ENCODE results near the gene CRHR2. TPM values are rescaled to one million over a fixed set of nuclear protein-coding genes. Genes with fewer than 3 reads are reported as not detected.

CRHR2 gene
- polyA plus RNA-seq, 1 of the 3 experiments (the other 2 are of a cell fraction) = not detected

DNA sequence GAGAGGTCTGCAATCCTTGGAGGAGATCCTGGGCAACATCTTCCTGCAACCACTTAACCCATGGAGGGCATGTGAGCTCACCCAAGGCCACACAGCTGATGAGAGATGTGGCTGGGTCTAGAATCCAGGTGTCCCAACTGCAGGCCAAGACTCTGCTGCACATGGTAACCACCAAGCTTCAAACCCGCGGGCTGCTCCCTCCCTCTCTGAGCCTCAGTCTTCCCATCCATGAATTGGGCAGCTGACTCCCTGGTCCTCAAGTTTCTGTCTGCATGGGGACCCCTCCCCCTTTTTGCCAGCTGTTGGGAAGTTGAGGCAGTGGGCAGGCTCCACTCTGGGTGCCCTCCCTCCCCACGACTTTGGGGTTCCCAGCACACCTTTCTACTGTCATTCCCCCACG, 48.7 kb upstream of the CRHR2 start:
- 56% methylated on average over 4 of the region's 4 CpGs for WGBS (ENCODE audit: low lambda C conversion rate)
- TF ChIP-seq PBX3 (IDR thresholded peaks at IDR 0.05) (no peak), ZBTB33 (IDR thresholded peaks at IDR 0.05; ENCODE audit: borderline replicate concordance, low read depth) (no peak), YY1 (IDR thresholded peaks at IDR 0.05; ENCODE audit: low read depth) (no peak), IRF3 (IDR thresholded peaks at IDR 0.05; ENCODE audit: low read depth, low read length) (no peak), JUND (IDR thresholded peaks at IDR 0.05) (no peak), ELF1 (IDR thresholded peaks at IDR 0.05) (no peak), SIN3A (IDR thresholded peaks at IDR 0.05; ENCODE audit: borderline replicate concordance, low read depth, low read length) (no peak), NFIC (IDR thresholded peaks at IDR 0.05; ENCODE audit: borderline replicate concordance) (no peak), POLR2AphosphoS5 (IDR thresholded peaks at IDR 0.05; ENCODE audit: low read depth, low read length) (no peak)
- TF ChIP-seq, protein P1, sequence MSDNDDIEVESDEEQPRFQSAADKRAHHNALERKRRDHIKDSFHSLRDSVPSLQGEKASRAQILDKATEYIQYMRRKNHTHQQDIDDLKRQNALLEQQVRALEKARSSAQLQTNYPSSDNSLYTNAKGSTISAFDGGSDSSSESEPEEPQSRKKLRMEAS (IDR thresholded peaks at IDR 0.05; ENCODE audit: low read depth) = no peak
- no peaks in the 10 kb centered on the region for H3K9me2 ChIP-seq
- H3K4me3 ChIP-seq (ENCODE audit: low read depth in 2 of 2, low read length in 1 of 2) = no peak overlapping the region
- no peaks in the 10 kb centered on the region for H3K79me2 ChIP-seq (ENCODE audit: insufficient read depth)
- no peaks in the 10 kb centered on the region for H4K20me1 ChIP-seq (ENCODE audit: insufficient read depth)
- no peak for DNase-seq
- peaks cover 0 to 5% of the 10 kb centered on the region in 2 experiments; a peak in 1 of 4 replicates for H3K4me1 ChIP-seq (ENCODE audit: control insufficient read depth in 1 of 2, insufficient read depth in 2 of 2, low read depth in 1 of 2, low read length in 1 of 2)
- H2AFZ ChIP-seq (ENCODE audit: low read depth) = no peak overlapping the region
- ChIA-PET CTCF (interaction anchor here (0.8 to 3.8 kb wide), 6 partner anchors 10 to 403 kb away, joined by 3 to 47 read pairs (median 4); partner anchors contain the start of gene CRHR2), POLR2A (no interaction called here)
- H3K4me2 ChIP-seq = no peak overlapping the region
- H3K27me3 ChIP-seq (ENCODE audit: insufficient read depth) = peaks cover 49% of the 10 kb centered on the region
- H3K27ac ChIP-seq (ENCODE audit: low read depth in 2 of 2, low read length in 1 of 2) = no peak overlapping the region
- no peaks in the 10 kb centered on the region for H3K9me3 ChIP-seq
- H3F3A ChIP-seq (replicated peaks; ENCODE audit: insufficient read depth) = no peaks in the 10 kb centered on the region
- no peaks in the 10 kb centered on the region for H3K36me3 ChIP-seq (replicated peaks in 1 of 2; ENCODE audit: control insufficient read depth in 1 of 2, insufficient read depth in 2 of 2, low read length in 1 of 2)
- H3K9ac ChIP-seq = no peak overlapping the region

DNA sequence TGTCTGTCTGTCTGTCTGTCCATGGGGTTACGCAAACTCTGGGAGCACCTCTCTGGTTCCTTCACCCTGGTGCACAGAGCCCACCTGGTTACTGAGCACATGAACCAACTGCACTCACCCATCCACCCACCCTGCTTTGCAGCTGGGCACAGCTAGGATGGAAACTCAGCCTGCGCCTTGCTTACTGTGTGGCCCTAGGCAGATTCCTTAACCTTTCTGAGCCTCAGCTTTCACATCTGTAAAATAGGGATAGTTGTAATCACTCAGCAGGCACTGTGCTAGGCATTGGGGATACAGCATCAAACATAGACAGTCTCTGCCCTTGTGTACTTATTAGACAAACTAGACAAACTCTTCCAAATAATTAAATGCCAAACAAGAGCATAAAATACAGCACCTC, 47.8 kb upstream of the CRHR2 start:
- no peak overlapping the region for H3K9ac ChIP-seq
- no peaks in the 10 kb centered on the region for H4K20me1 ChIP-seq (ENCODE audit: insufficient read depth)
- no peak for DNase-seq
- H3K27me3 ChIP-seq (ENCODE audit: insufficient read depth) = peaks cover 48% of the 10 kb centered on the region
- POLR2A ChIA-PET = no interaction called here
- no peaks in the 10 kb centered on the region for H3K36me3 ChIP-seq (replicated peaks in 1 of 2; ENCODE audit: control insufficient read depth in 1 of 2, insufficient read depth in 2 of 2, low read length in 1 of 2)
- H3K9me3 ChIP-seq = no peaks in the 10 kb centered on the region
- no peak overlapping the region for H2AFZ ChIP-seq (ENCODE audit: low read depth)
- no peaks in the 10 kb centered on the region for H3K9me2 ChIP-seq
- H3K4me1 ChIP-seq (ENCODE audit: control insufficient read depth in 1 of 2, insufficient read depth in 2 of 2, low read depth in 1 of 2, low read length in 1 of 2) = peaks cover 0 to 5% of the 10 kb centered on the region in 2 experiments; a peak in 1 of 4 replicates
- no peak overlapping the region for H3K4me3 ChIP-seq (ENCODE audit: low read depth in 2 of 2, low read length in 1 of 2)
- H3K79me2 ChIP-seq (ENCODE audit: insufficient read depth) = no peaks in the 10 kb centered on the region
- H3K27ac ChIP-seq (ENCODE audit: low read depth in 2 of 2, low read length in 1 of 2) = no peak overlapping the region
- WGBS (ENCODE audit: low lambda C conversion rate) = 86% methylated on average over 2 of the region's 2 CpGs
- CTCF ChIA-PET = interaction anchor here (1.1 to 3.8 kb wide), 4 partner anchors 11 to 162 kb away, joined by 3 to 47 read pairs (median 3); no protein-coding TSS in a partner anchor
- H3K4me2 ChIP-seq = no peak overlapping the region
- no peaks in the 10 kb centered on the region for H3F3A ChIP-seq (replicated peaks; ENCODE audit: insufficient read depth)
- TF ChIP-seq TCF12 (IDR thresholded peaks at IDR 0.05) (no peak), CTCF (IDR thresholded peaks at IDR 0.05) (no peak), CHD2 (IDR thresholded peaks at IDR 0.05; ENCODE audit: low read length, partially characterized antibody) (no peak), EZH2phosphoT487 (IDR thresholded peaks at IDR 0.05; ENCODE audit: borderline replicate concordance, low read depth) (no peak), JUND (IDR thresholded peaks at IDR 0.05) (no peak), EP300 (IDR thresholded peaks at IDR 0.05; ENCODE audit: borderline replicate concordance in 1 of 2, low read depth in 1 of 2, low read length in 1 of 2) (no peak), GABPA (IDR thresholded peaks at IDR 0.05; ENCODE audit: low read depth) (no peak), FOXM1 (IDR thresholded peaks at IDR 0.05; ENCODE audit: low read depth) (no peak), RCOR1 (IDR thresholded peaks at IDR 0.05; ENCODE audit: low read length) (no peak), GATA2 (CRISPR knock-in tag; IDR thresholded peaks at IDR 0.05) (no peak), NFIC (IDR thresholded peaks at IDR 0.05; ENCODE audit: borderline replicate concordance) (no peak)
- TF ChIP-seq, protein P1 (IDR thresholded peaks at IDR 0.05; ENCODE audit: low read depth) = no peak
